GM12873 (cell line): Measurements from ENCODE around the gene CDKN2AIP.

Source experiments
- TF ChIP-seq, protein P1 (sequence below): IDR thresholded peaks from 2 replicates; pipeline ENCODE4 v1.5.1; 2012; ENCODE audit warnings: low read depth, mild to moderate bottlenecking, moderate library complexity, low read length, control low read depth; ENCODE audit not compliant: insufficient read depth; ENCODE audit errors: missing control alignments

The CDKN2AIP gene

DNA sequence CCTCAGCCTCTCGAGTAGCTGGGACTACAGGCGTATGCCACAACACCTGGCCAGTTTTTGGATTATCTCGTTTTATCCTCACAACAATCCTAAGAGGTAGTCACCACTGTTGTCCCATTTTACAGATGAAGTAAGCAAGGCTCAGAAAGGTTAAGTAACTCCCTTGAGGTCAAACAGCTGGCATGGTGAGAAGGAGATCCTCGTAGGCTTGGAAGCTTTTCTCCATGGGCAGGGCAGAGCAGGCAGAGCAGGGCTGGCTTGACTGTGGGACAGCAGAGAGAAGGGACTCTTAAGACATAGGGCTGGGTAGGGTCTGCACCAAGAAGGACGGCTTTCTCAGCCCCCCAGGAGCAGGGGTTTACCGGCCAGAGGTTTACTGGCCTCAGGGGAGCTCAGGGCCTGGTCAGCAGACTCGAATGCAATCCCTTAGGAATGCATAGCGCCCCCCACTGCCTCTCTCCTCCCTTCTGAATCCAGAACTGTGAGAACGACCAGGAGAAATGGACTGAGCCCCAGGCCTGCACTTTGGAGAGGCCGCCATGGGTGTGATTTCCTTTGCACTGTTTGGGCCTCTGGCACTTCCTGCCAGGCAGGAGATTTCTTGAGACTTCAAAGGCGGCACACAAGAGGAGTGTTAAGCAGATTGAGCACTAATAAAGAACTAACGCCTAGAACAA is 14.0 kb upstream of the CDKN2AIP start:
- TF ChIP-seq, protein P1, sequence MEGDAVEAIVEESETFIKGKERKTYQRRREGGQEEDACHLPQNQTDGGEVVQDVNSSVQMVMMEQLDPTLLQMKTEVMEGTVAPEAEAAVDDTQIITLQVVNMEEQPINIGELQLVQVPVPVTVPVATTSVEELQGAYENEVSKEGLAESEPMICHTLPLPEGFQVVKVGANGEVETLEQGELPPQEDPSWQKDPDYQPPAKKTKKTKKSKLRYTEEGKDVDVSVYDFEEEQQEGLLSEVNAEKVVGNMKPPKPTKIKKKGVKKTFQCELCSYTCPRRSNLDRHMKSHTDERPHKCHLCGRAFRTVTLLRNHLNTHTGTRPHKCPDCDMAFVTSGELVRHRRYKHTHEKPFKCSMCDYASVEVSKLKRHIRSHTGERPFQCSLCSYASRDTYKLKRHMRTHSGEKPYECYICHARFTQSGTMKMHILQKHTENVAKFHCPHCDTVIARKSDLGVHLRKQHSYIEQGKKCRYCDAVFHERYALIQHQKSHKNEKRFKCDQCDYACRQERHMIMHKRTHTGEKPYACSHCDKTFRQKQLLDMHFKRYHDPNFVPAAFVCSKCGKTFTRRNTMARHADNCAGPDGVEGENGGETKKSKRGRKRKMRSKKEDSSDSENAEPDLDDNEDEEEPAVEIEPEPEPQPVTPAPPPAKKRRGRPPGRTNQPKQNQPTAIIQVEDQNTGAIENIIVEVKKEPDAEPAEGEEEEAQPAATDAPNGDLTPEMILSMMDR, result no peak

DNA sequence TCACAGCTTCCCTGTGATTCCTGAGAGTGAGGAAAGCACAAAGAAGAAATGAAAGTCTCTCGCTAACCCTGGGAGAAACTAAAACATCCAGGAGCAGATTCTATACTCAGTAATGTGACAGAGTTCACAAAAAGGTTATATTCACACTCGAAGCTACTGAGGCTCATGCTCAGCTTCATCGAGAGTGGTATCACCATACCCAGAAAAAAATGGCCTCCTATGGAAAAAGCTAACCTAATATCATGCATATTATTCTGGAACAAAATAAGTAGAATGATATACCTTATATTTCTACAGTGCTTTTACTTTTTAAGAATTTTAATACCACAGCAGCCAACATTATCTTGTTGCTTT is 13.5 kb upstream of the CDKN2AIP start:
- TF ChIP-seq, protein P1, result no peak

DNA sequence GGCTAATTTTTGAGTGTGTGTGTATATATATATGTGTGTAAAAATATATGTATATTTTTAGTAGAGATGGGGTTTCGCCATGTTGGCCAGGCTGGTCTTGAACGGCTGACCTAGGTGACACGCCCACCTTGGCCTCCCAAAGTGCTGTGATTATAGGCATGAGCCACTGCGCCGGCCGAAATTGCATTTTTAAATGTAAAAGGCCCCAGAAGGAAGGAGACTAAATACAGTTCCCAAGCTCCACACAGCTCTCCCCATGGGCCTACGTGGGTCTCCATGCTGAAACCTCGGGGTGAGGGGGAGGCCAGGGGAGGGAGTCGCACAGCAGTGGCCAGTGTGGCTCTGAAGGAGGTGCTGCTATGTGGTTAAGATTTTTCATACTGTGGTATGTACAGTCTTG is 12.8 kb upstream of the CDKN2AIP start:
- TF ChIP-seq, protein P1, result no peak

DNA sequence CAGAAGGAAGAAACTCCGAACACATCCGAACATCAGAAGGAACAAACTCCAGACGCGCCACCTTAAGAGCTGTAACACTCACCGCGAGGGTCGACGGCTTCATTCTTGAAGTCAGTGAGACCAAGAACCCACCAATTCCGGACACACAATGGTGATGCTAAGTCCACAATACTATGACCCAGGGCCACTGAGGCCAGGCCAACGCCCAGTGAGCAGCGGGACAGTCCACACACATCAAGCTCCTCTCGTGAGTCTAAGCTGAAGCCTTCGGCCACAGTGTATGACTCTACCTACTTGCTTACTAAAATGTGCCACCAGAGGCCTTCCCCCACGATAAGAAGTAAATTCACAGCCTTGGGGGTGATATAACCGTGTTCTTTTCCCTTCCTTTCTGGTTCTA is 10.2 kb upstream of the CDKN2AIP start:
- TF ChIP-seq, protein P1, result no peak

DNA sequence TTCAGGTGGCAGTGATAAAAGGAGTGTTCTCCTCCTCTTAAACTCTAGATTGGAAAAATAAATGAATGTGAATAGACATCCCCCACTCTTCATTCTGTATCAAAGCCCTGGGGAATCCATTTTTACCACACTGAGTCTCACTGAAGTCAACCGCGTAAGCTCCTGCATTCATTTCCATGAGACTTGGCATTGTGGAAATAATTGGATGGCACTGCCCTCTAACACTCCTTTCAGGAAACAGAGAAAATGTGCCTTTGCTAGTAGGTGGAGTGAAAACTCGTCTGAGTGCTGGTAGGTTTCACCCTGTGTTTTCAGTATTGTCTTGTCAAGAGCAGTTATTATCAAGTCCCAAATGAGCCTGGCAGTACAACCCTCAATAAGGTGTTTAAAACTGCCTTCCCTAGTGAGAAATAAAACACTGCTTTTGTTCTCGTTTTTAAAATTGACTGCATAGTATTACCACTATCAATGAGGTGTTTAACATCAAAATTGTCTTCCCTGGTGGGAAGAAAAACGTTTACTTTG is 9.7 kb upstream of the CDKN2AIP start:
- TF ChIP-seq, protein P1, result no peak

DNA sequence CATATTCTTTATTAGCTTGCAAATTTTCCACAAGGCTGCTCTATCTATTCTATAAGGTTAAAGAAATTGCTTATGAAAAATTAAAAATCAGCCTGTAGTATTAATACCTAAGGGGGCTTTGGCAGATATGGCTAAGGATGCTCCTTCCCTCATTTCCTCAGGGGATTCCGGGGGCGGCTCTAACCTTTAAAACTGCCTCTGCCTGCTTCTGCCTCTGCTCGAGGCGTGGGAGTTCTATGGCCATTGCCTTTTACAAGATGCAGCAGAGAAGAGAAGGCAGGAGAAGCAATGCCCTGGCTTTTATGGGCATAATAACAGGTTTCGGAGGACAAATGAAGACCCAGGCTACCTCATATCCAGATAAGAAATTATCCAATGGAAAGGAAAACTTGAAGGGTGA is 8.6 kb upstream of the CDKN2AIP start:
- TF ChIP-seq, protein P1, result no peak

DNA sequence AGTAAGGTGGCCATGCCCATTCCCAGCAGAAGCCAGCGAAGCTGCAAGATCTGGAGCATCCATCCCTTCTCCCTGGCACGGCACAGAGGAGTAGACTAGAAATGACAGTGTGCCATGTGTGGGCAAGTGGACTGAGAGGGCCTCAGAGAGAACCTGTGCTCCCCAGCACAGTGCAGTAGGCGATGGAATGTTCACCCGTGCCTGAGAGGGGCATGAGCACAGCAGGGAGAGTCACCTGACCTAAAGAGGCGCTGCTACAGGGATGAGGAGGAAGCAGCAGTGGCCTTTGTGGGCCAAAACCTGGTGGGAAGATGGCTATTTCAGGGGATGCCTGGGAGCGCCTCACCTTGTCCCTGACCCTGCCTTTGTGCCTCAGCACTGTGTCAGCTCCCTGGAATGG is 8.0 kb upstream of the CDKN2AIP start:
- TF ChIP-seq, protein P1, result no peak
